Panc1 (cell line): Measurements from ENCODE around the gene GJB4. TPM values are rescaled to one million over a fixed set of nuclear protein-coding genes. Genes with fewer than 3 reads are reported as not detected.

Source experiments
- ATAC-seq: fragments of 200-7000 bp; cut with Tn5 transposase; 2 replicates; pipeline ENCODE4 v1.9.1; 2020; ENCODE audit warnings: mild to moderate bottlenecking, moderate library complexity
- BruUV-seq: library from RNA; stranded (reverse); fragments of 400-500 nt; replicated peaks from 2 replicates; lab custom pipeline; 2021; lab: Mats Ljungman, UMichigan
- CTCF ChIA-PET: fragments of 300-600 bp; sonication (Branson Sonifier 250); formaldehyde crosslinking; loops from one replicate; lab custom pipeline; 2022; ENCODE audit warnings: antibody characterized with exemption; lab: Charles Lee
- POLR2A ChIA-PET: fragments of 300-600 bp; sonication (Branson Sonifier 250); formaldehyde crosslinking; loops from one replicate; lab custom pipeline; 2022; ENCODE audit warnings: antibody characterized with exemption; lab: Charles Lee
- DNase-seq: peaks from one replicate; pipeline ENCODE4 v3.0.0-alpha.2; 2010; ENCODE audit warnings: low read depth, low spot score
- H3K27ac ChIP-seq: 2 replicates; pipeline ENCODE4 v1.5.1; 2011; ENCODE audit warnings: mild to moderate bottlenecking, low read length, inconsistent platforms
- H3K27me3 ChIP-seq: fragments of 200-500 bp; sonication (Bioruptor generic); 2 replicates; pipeline ENCODE4 v1.6.0; 2014; ENCODE audit warnings: low read length, inconsistent platforms; ENCODE audit not compliant: control insufficient read depth, insufficient read depth
- H3K36me3 ChIP-seq: fragments of 200-500 bp; sonication (Bioruptor generic); 2 replicates; pipeline ENCODE4 v1.5.1; 2014; ENCODE audit warnings: inconsistent platforms, mild to moderate bottlenecking, low read length, moderate library complexity; ENCODE audit not compliant: control insufficient read depth, insufficient read depth
- H3K4me1 ChIP-seq: 2 replicates; pipeline ENCODE4 v1.5.1; 2011; ENCODE audit warnings: inconsistent platforms, mild to moderate bottlenecking, low read length, moderate library complexity; ENCODE audit not compliant: control insufficient read depth, insufficient read depth
- H3K4me3 ChIP-seq, 2 experiments: 2 replicates each; pipeline ENCODE4 v1.5.1; 2011 to 2012; ENCODE audit warnings: low read depth in 2 of 2, low read length in 2 of 2, mild to moderate bottlenecking in 2 of 2, inconsistent platforms in 1 of 2, moderate library complexity in 1 of 2
- H3K9me3 ChIP-seq: fragments of 200-500 bp; sonication (Bioruptor generic); 2 replicates; pipeline ENCODE4 v1.5.1; 2014; ENCODE audit warnings: low read depth, mild to moderate bottlenecking, inconsistent platforms, low read length, moderate library complexity; ENCODE audit not compliant: control insufficient read depth, insufficient read depth
- CTCF ChIP-seq: fragments of 450-650 bp; IDR thresholded peaks from 2 replicates; pipeline ENCODE4 v1.5.1; 2017; ENCODE audit warnings: mild to moderate bottlenecking
- POLR2AphosphoS5 ChIP-seq: IDR thresholded peaks from 2 replicates; pipeline ENCODE4 v1.6.1; 2012; ENCODE audit warnings: mild to moderate bottlenecking, low read depth, low read length, moderate library complexity
- SIN3A ChIP-seq: IDR thresholded peaks from 2 replicates; pipeline ENCODE4 v1.6.1; 2012; ENCODE audit warnings: low read depth, mild to moderate bottlenecking, low read length, moderate library complexity, borderline replicate concordance; ENCODE audit not compliant: insufficient read depth
- TCF7L2 ChIP-seq: IDR thresholded peaks from 2 replicates; pipeline ENCODE4 v1.6.1; 2011; ENCODE audit warnings: mild to moderate bottlenecking, low read depth, low read length, inconsistent platforms
- in situ Hi-C: cut with HindIII; loops from 2 replicates; pipeline ENCODE4 v1.10.0; 2016; ENCODE audit warnings: low sequenced_read_pairs, low pct_unique_long_range_greater_than_20kb
- intact Hi-C: fragments of 100-400 bp; cut with micrococcal nuclease; formaldehyde crosslinking; loops from one replicate; pipeline ENCODE4 v1.10.0; 2022; ENCODE audit not compliant: unreplicated experiment
- total RNA-seq: library from RNA; stranded (reverse); gene quantifications from one replicate; pipeline ENCODE4 v1.2.1, GENCODE V29; 2021; ENCODE audit not compliant: unreplicated experiment
- TF ChIP-seq, protein P1 (sequence below), 2 experiments: IDR thresholded peaks; 2 replicates each; pipeline ENCODE4 v1.6.1; 2011 to 2012; ENCODE audit warnings: low read depth in 2 of 2, control low read depth in 1 of 2, low read length in 1 of 2, mild to moderate bottlenecking in 1 of 2, moderate library complexity in 1 of 2; ENCODE audit not compliant: insufficient read depth in 1 of 2

GJB4 gene
- total RNA-seq, 1 experiment from 2014 or later, result not detected

DNA sequence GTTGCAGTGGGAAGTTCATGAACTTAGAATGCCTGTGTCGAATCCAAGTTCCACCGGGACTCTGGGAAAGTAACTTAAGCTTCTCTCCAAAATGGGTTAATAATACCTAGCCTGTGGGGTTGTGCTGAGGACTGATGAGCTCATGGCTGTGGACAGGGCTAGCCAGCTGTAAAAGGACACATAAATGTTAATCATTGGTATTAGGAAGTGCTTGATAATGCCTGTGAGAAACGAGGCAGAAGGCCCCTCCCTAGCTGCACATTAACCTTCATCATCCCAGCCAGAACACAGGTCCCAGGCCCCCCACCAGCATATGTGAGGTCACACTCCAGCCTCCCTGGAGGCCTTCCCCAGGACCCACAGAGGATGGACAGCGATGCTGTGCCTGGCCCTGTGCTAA lies 789 bp upstream of the GJB4 start:
- H3K27ac ChIP-seq, result no peak overlapping the region
- no TSS peak for BruUV-seq

DNA sequence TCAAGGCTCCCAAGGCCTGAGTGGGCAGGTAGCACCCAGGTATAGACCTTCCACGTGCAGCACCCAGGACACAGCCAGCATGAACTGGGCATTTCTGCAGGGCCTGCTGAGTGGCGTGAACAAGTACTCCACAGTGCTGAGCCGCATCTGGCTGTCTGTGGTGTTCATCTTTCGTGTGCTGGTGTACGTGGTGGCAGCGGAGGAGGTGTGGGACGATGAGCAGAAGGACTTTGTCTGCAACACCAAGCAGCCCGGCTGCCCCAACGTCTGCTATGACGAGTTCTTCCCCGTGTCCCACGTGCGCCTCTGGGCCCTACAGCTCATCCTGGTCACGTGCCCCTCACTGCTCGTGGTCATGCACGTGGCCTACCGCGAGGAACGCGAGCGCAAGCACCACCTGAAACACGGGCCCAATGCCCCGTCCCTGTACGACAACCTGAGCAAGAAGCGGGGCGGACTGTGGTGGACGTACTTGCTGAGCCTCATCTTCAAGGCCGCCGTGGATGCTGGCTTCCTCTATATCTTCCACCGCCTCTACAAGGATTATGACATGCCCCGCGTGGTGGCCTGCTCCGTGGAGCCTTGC lies 1.7 kb downstream of the GJB4 start:
- ChIA-PET POLR2A (interaction anchor here (0.6 kb wide), 1 partner anchor 10 kb away, joined by 5 read pairs; no protein-coding TSS in a partner anchor), CTCF (no interaction called here)
- BruUV-seq, result no TSS peak
- no peak overlapping the region for H3K4me3 ChIP-seq
- intact Hi-C loops (no loop called here), in situ Hi-C loops (no loop called here)
- no peaks in the 10 kb centered on the region for H3K27me3 ChIP-seq
- H3K36me3 ChIP-seq, result no peaks in the 10 kb centered on the region
- ATAC-seq (no peak), DNase-seq (no peak)
- H3K4me1 ChIP-seq, result no peaks in the 10 kb centered on the region; the same call in 1 of the 2 replicates
- TF ChIP-seq SIN3A, result no peak
- TF ChIP-seq POLR2AphosphoS5, result no peak
- TF ChIP-seq TCF7L2, result no peak
- TF ChIP-seq, protein P1, sequence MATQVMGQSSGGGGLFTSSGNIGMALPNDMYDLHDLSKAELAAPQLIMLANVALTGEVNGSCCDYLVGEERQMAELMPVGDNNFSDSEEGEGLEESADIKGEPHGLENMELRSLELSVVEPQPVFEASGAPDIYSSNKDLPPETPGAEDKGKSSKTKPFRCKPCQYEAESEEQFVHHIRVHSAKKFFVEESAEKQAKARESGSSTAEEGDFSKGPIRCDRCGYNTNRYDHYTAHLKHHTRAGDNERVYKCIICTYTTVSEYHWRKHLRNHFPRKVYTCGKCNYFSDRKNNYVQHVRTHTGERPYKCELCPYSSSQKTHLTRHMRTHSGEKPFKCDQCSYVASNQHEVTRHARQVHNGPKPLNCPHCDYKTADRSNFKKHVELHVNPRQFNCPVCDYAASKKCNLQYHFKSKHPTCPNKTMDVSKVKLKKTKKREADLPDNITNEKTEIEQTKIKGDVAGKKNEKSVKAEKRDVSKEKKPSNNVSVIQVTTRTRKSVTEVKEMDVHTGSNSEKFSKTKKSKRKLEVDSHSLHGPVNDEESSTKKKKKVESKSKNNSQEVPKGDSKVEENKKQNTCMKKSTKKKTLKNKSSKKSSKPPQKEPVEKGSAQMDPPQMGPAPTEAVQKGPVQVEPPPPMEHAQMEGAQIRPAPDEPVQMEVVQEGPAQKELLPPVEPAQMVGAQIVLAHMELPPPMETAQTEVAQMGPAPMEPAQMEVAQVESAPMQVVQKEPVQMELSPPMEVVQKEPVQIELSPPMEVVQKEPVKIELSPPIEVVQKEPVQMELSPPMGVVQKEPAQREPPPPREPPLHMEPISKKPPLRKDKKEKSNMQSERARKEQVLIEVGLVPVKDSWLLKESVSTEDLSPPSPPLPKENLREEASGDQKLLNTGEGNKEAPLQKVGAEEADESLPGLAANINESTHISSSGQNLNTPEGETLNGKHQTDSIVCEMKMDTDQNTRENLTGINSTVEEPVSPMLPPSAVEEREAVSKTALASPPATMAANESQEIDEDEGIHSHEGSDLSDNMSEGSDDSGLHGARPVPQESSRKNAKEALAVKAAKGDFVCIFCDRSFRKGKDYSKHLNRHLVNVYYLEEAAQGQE (IDR thresholded peaks at IDR 0.05; ENCODE audit: insufficient read depth in 1 of 2, low read depth in 2 of 2, low read length in 1 of 2), result no peak
- TF ChIP-seq CTCF, result no peak
- H3K9me3 ChIP-seq, result no peaks in the 10 kb centered on the region
- no peak overlapping the region for H3K27ac ChIP-seq

More for the DNA sequence above, 789 bp upstream of the GJB4 start:
- H3K4me1 ChIP-seq, result no peaks in the 10 kb centered on the region; the same call in 1 of the 2 replicates
- H3K36me3 ChIP-seq, result no peaks in the 10 kb centered on the region
- no peaks in the 10 kb centered on the region for H3K9me3 ChIP-seq
- ATAC-seq (no peak), DNase-seq (no peak)
- no peak overlapping the region for H3K4me3 ChIP-seq
- H3K27me3 ChIP-seq, result no peaks in the 10 kb centered on the region
- TF ChIP-seq SIN3A (no peak), TCF7L2 (no peak), CTCF (no peak), POLR2AphosphoS5 (no peak)
- TF ChIP-seq, protein P1 (IDR thresholded peaks at IDR 0.05; ENCODE audit: insufficient read depth in 1 of 2, low read depth in 2 of 2, low read length in 1 of 2), result no peak
- in situ Hi-C loops, result no loop called here
- ChIA-PET CTCF (no interaction called here), POLR2A (interaction anchor here (0.5 kb wide), 1 partner anchor 17 kb away, joined by 13 read pairs; no protein-coding TSS in a partner anchor)
- intact Hi-C loops, result no loop called here
